ENCODE results near the gene OR8J1. TPM values are rescaled to one million over a fixed set of nuclear protein-coding genes. Genes with fewer than 3 reads are reported as not detected.

Gene OR8J1, protein sequence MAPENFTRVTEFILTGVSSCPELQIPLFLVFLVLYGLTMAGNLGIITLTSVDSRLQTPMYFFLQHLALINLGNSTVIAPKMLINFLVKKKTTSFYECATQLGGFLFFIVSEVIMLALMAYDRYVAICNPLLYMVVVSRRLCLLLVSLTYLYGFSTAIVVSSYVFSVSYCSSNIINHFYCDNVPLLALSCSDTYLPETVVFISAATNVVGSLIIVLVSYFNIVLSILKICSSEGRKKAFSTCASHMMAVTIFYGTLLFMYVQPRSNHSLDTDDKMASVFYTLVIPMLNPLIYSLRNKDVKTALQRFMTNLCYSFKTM
- total RNA-seq (not detected), polyA plus RNA-seq (not detected)
- long read RNA-seq, donor 1 = 0 reads
- long read RNA-seq, donor 2 = 0 reads
- long read RNA-seq, donor 3 = 0 reads
- long read RNA-seq, donor 4 = 0 reads
- long read RNA-seq, donor 5 = 0 reads
- long read RNA-seq, donor 6 = 0 reads
- long read RNA-seq, donor 7 = 0 reads
- long read RNA-seq, donor 8, partial matches to known transcripts = 0 of 1 reads
- long read RNA-seq, donor 8, other reads (novel, unspliced or antisense) = 0 of 1 reads
- long read RNA-seq, donor 9 = 0 reads
- long read RNA-seq, donor 10, partial matches to known transcripts = 0 of 1 reads
- long read RNA-seq, donor 10, other reads (novel, unspliced or antisense) = 0 of 1 reads

DNA sequence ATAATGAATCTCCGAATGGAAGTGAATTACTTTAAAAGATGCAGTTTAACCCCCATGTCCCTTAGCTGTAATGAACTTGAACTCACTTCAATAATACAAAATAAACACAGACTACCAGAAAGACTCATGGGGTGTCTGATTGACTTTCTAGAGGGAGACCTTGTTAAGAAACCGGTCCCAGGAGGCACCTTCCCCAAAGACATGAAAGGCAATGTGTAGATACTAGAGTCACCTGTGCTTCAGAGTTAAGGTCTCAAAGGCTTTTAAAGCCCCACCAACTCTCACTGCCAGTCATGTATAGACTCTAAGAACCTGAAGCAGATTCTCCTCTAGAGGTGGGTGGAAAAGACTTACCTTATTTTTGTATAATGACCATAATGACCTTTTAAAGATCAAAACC lies at the start of gene OR8J1:
OR8J1 (plus strand) TSS at position 301 of the 400 bp plus-strand sequence. CDS start 5,956 bp downstream, outside the sequence.
- H3K9me3 ChIP-seq (replicated peaks in 1 of 3) = no peaks in the 10 kb centered on the region
- no peaks in the 10 kb centered on the region for H3K4me1 ChIP-seq (replicated peaks in 1 of 2)
- intact Hi-C loops (cut with DNase I) = no loop called here
- H3K27ac ChIP-seq = no peak within 1 kb of the TSS
- H3K36me3 ChIP-seq (replicated peaks in 1 of 2) = no peaks in the 10 kb centered on the region
- no peak within 1 kb of the TSS for H3K4me3 ChIP-seq
- H3K27me3 ChIP-seq = no peaks in the 10 kb centered on the region
- TF ChIP-seq, protein P1, sequence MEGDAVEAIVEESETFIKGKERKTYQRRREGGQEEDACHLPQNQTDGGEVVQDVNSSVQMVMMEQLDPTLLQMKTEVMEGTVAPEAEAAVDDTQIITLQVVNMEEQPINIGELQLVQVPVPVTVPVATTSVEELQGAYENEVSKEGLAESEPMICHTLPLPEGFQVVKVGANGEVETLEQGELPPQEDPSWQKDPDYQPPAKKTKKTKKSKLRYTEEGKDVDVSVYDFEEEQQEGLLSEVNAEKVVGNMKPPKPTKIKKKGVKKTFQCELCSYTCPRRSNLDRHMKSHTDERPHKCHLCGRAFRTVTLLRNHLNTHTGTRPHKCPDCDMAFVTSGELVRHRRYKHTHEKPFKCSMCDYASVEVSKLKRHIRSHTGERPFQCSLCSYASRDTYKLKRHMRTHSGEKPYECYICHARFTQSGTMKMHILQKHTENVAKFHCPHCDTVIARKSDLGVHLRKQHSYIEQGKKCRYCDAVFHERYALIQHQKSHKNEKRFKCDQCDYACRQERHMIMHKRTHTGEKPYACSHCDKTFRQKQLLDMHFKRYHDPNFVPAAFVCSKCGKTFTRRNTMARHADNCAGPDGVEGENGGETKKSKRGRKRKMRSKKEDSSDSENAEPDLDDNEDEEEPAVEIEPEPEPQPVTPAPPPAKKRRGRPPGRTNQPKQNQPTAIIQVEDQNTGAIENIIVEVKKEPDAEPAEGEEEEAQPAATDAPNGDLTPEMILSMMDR (IDR thresholded peaks at IDR 0.05) = no peak
- TF ChIP-seq POLR2A (IDR thresholded peaks at IDR 0.05) = no peak
- 32 to 79% (median 68%) methylated on average over 2 of the region's 2 CpGs for WGBS, 4 donors
- DNase-seq = no peak

DNA sequence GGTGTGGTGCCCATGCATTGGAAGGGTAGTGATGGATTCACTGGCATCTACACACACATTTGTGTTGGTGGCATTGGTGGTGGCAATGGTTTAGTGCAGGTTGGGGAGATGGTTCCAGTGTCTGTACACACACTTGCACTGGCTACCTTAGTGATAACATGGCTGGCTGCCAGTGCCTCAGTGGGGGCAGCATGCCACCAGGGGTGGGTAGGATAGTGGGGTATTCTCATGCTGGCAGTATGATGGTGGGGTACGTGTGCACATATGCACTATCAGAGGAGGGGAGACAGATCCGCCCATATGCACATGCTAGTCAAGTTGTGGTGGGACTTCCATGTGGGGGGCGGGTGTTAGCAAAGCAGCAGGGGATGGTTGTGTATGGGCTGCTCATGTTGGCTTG lies 46.3 kb upstream of the OR8J1 start:
- 71 to 86% (median 82%) methylated on average over 1 to 3 of the region's 3 CpGs for WGBS, 4 donors
- intact Hi-C loops (cut with DNase I) = no loop called here
- Histone ChIP-seq H3K4me1 (replicated peaks in 1 of 2) (no peaks in the 10 kb centered on the region), H3K4me3 (no peak overlapping the region), H3K27me3 (no peaks in the 10 kb centered on the region), H3K9me3 (replicated peaks in 1 of 3) (no peaks in the 10 kb centered on the region), H3K36me3 (replicated peaks in 1 of 2) (no peaks in the 10 kb centered on the region), H3K27ac (no peak overlapping the region)
- DNase-seq = no peak
- TF ChIP-seq POLR2A (IDR thresholded peaks at IDR 0.05) = no peak
- TF ChIP-seq, protein P1 (IDR thresholded peaks at IDR 0.05) = no peak

DNA sequence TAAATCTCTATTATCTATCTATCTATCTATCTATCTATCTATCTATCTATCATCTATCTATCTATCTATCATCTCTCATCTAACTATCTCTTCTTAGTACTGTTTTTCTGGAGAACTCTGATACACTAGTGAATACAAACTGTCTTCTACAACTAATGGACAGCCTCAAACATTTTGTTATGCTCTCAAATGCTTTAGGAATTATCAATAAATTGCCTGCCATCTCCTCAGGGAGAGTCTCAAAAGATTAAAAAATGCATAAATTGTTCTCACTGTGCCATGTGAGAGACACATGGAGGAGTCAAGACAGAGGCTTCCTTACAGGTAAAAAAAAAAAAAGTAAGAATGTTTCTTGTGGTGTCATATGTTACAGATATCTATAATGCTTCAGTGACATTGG lies 39.2 kb upstream of the OR8J1 start, which contains the start of gene OR8K3:
OR8K3 (plus strand) TSS at position 301 of the 400 bp plus-strand sequence. CDS start 3,163 bp downstream, outside the sequence.
- Histone ChIP-seq H3K27me3 (no peaks in the 10 kb centered on the region), H3K4me3 (no peak within 1 kb of the TSS), H3K4me1 (replicated peaks in 1 of 2) (no peaks in the 10 kb centered on the region), H3K9me3 (replicated peaks in 1 of 3) (no peaks in the 10 kb centered on the region), H3K27ac (no peak within 1 kb of the TSS), H3K36me3 (replicated peaks in 1 of 2) (no peaks in the 10 kb centered on the region)
- TF ChIP-seq, protein P1 (IDR thresholded peaks at IDR 0.05) = no peak
- no peak for TF ChIP-seq POLR2A (IDR thresholded peaks at IDR 0.05)
- intact Hi-C loops (cut with DNase I) = no loop called here
- DNase-seq = no peak

DNA sequence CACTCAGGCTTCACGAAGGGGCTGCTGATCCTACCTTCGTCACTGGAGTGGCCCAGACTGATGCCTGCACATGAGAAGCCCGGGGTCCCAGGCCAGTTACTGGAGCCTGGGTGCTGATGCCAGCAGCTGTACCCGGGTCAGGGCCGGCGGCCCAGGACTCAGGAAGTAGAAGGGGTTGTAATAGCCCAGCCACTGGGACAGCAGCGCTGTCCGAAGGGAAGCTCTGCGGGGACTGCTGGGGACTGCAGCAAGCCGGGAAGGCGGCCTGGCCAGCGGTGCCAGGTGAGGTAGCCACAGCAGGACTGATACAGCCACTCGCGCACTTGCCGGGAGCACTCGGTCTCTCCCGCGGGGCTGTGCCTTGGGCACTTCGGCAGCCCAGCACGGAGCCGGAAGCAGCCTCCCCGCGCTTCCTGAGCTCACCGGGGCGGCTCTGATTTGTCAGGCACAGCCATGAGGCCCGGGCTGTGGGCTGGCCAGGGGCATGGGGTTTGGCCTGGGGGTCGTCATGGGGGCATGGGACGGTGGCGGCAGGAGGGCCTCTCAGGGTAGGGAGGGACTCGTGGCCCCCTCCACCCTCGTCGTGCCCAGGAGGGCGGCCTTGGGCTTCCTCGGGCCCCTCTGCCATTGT lies 22.1 kb upstream of the OR8J1 start:
- H3K36me3 ChIP-seq (replicated peaks in 1 of 2) = no peaks in the 10 kb centered on the region
- no peaks in the 10 kb centered on the region for H3K4me1 ChIP-seq (replicated peaks in 1 of 2)
- DNase-seq = no peak
- no peaks in the 10 kb centered on the region for H3K27me3 ChIP-seq
- TF ChIP-seq, protein P1 (IDR thresholded peaks at IDR 0.05) = no peak
- TF ChIP-seq POLR2A (IDR thresholded peaks at IDR 0.05) = no peak
- H3K27ac ChIP-seq = no peak overlapping the region
- intact Hi-C loops (cut with DNase I) = no loop called here
- no peak overlapping the region for H3K4me3 ChIP-seq
- no peaks in the 10 kb centered on the region for H3K9me3 ChIP-seq (replicated peaks in 1 of 3)
- WGBS, 4 donors = 86 to 93% (median 88%) methylated on average over 7 to 34 of the region's 34 CpGs
